GM18526 (cell line): ENCODE results near the gene QRFP.

Source experiments
- POLR2A ChIP-seq: IDR thresholded peaks from 3 replicates; pipeline ENCODE4 v1.6.1; 2011; ENCODE audit not compliant: insufficient read length; ENCODE audit errors: extremely low read depth

Gene QRFP

DNA sequence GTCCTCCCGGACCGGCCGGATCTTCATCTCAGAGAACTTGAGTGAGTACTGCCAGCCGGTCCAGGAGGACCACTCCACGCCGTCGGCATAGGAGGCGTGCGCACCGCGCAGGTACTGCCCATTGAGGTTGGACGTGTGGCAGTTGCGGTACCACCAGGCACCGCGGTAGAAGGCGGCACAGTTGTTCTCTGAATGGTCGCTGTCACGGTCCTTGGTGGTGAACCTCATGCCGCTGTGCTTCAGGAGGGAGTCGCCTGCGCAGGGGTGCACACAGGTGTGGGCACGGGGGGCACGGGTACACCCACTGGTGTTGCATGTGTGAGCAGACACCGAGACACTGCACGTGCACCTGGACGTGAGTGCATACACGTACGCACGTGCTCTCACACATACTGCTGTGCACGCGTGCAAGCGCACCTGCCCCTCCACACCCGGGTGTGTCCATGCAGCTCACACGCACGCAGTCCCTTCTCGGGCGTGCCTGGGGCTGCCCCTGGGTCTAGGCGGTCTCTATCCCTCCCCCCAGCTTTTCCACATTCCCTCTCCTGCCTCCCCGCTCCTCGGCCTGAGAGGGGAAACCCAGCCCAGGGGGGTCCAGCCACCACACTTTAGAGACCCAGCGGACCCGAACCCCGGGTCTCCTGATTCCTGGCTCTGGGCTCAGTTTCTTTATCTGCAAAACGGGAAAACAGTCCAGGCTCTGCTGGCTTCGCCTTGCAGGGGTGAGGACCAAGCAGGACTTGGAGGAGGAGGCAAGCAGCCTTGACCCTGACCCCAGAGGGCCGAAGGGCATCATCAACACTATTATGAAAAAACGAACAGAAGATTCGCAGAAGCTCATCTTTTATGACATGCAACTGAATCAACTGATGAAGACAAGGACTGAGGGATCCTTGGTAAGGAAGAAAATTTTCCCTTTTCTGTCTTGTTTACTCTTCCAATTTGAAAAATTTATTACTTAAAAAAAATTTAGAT lies 7.7 kb upstream of the QRFP start:
- no peak for TF ChIP-seq POLR2A

DNA sequence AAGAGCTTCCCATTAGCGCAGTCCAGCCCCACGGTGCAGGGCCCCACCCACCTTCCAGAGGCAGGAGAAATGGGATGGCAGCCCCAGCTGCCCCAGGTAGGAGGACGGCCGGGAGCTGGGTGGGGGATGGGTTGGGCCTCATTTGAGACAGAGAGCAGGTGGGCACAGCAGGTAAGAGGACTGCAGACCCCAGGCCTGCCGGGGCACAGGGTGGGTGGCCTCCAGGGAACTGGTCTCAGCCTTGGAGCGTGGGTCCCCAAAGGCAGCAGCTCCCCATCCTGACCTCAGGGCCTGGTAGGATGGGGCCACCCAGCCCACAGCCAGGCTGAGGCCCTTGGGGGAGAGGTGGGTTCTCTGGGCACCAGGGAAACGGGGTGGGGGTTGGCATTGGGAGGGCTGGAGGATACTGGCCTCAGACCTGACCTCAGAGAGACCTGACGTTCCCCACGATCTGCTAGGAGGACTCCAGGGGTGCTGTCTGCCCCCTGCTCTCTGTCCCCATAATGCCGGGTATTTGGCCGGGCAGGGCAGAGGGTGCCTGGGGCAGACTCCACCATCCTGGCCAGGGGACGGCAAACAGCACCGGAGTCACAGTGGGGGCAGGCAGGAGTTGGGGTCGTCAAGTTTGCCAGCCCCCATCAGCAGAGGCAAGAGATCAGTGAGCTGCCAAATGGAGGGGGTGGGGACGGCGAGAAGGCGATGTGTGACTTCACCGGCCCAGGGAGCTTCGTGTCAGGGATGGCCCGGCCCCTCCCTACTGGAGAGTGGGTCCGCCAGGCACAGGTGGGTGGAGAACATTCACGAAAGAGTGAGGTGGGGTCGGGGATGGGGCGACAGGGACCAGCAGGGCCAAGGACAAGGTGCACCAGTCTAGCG lies 6.8 kb upstream of the QRFP start:
- no peak for TF ChIP-seq POLR2A

DNA sequence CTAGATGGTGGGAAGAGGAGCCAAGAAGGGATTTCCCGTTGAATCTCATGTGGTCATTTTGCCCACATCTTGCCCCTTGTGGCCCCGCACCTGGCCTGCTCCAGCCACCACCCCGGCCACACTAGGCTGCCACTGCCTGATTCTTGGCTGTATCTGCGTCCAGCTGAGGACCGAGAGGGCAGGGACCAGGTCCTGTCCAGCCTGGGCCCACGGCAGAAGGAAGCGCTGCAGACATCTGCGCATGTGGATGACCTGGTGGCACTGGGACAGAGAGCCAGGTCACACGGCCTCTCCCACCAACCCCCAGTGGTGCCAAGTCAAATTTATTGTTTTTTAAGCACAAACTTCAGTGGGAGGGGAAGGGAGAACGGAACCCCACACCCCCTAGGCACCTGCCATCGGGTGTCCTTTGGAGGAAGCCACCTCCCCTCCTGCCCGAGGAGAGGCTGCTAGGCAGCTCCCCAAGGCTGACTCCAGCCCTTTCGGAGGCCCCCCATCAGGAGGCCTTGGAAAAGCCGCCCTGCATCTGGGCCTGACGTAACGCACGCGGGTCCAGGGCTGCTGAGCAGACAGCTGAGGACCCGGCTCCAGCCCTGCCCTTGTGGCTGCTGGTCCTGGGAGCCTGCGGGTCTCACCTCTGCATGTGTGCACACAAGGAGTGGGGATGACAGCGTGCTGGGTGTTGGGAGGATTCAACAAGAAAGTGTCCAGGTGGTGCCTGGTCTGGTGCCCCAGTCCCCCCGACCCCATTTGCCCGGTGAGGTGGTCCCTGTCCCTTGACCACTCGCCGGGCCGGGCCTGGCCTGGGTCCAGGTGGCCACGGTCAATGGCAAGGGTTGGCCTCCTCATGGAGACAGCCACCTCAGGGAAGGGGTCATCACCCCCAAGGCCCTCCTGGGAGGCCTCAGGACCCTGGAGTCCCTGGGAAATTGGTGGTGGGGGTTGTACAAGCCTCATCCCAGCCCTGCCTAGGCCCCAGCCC lies 5.9 kb upstream of the QRFP start:
- TF ChIP-seq POLR2A: no peak

DNA sequence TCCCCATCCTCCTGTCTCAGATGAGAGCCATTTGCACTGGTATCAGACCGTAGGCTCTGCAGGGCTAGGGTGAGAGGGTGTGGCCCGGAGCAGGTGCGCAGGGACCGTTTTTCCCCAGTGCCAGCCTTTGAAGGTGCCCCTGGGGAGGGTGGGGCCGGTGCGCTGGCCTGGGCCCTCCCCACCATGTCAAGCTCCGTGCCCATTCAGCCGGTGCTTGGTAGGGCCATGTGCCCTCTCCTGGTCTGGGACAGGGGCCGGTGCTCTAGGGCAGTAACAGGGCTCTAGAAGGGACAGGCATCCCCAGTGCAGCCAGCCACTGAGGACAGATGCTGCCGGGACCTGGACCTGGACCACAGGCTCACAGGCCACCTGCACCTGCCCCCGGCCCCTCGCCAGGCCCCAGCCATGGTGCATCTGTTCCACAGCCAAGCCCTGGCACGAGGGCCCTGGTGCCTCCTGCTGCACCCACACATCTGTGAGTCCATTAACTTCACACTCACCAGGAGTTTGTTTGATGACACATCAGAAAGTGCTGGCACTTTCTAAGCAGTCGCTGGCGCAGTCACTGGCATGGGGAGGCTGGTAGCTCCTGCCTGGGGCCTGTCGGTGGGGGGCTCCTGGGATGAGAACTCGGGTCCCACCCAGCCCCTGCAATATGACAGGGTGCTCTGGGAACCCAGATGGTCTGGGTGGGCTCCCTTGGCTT lies 5.0 kb upstream of the QRFP start:
- no peak for TF ChIP-seq POLR2A

DNA sequence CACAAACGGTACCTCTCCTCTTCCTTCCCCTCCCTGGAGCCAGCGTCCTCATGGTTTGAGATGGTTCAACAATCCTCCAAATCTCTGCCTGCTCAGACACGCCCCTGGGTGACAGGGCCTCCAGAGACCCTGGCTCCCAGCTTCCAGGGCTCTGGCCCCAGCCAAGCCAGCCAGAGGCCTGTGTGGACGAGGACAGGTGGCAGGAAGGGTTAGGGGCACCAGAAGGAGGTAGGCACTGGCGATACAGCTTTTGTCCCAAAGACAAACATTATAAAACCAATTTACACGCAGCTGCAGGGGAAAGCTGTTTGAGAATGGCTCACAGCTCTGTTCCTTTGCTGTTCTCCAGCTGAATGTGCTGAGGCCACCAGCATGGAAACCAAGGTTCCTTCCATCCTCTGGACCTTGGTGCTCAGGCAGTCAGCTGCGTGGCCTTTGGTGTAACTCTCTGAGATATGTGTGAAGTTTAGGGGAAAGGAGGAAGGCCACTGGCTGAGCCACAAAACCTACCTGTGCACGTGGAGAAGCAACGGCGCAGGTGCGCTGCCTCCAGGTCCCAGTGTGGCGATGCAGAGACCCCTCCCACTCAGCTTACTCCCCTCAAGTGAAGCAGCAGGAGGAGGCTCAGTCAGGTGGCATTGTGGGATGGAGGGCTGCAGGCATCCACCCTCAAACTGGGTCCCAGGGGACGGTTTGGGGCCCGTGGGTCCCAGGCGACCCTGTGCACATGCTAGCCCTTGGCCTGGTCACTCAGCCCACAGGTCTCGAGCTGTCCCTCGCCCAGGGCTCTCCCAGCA lies 4.3 kb upstream of the QRFP start:
- TF ChIP-seq POLR2A: no peak

DNA sequence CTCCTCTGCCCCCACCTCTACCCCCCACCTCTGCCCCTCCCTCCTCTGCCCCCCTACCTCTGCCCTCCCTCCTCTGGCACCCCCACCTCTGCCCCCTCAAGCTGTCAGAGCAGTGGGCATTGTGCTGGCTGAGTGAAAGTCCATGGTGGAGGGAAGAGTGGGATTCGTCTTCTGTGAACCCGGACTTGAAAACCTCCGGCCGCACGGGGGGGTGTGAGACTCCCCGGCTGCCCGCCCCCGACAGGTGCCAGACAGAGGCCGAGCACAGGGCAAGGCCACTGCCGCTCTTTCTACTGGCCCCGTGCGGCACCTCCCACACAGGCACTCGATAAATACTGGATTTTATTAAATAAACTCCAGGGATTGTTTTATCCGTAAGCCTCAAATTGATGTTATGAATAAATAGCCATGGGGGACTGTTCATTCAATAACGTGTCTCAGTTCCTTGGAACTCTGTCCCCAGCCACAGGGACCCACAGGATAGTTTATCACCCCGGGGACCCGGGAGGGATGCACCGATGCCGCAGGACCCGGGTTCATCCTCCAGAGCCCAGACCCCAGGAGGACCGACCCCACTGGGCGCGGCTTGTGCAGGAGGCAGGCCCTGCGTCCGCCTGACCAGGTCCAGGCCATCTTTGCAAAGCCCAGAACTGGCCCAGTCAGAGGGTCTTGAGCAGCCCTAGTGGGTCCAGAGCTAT lies 2.6 kb upstream of the QRFP start:
- TF ChIP-seq POLR2A: no peak

DNA sequence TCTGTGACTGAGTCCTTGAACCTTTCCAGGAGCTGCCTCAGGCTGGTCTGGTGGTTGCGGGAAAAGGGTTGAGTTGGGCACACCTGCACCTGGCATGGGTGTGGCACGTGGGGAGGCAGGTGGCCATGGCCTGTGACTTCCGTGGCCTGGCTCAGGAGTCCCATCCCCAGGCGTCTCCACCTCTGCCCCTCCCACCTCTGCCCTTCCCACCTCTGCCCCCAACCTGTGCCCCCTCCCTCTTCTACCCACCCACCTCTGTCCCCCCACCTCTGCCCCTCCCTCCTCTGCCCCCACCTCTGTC lies 1.9 kb upstream of the QRFP start:
- TF ChIP-seq POLR2A: no peak

DNA sequence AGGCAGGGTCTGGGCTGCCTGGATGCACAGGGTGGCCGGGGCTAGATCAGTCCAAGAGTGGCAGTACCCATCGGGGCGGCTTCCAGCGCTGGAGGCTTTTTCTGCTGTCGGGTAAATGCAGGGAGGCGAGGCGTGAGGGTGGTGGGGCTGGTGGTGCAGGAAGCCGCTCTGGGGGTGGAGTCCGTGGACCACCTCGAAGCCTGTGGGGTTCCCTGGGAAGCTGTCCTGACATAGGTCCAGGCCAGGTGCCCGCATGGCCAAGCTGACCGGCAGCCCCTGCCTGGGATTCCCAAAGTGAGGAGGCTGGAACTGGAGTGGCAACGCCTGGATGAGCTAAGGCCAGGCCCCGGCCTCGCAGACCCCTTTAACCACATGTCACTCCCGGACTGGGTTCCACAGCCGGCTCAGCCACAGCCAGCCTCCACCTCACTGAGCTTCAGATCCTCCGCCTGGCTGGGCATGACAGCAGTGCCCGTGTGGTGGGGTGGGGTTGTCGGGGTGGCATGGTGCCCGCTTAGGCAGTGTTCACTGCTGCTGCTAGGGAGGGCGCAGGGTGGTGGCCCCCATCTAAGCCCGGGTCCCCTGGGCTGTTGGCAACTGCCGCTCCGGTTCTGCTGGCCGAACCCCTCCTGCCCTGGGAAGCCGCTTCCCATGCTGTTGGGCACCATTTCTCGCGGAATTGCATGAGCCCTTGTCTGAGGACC lies 1.4 kb upstream of the QRFP start:
- TF ChIP-seq POLR2A: no peak

DNA sequence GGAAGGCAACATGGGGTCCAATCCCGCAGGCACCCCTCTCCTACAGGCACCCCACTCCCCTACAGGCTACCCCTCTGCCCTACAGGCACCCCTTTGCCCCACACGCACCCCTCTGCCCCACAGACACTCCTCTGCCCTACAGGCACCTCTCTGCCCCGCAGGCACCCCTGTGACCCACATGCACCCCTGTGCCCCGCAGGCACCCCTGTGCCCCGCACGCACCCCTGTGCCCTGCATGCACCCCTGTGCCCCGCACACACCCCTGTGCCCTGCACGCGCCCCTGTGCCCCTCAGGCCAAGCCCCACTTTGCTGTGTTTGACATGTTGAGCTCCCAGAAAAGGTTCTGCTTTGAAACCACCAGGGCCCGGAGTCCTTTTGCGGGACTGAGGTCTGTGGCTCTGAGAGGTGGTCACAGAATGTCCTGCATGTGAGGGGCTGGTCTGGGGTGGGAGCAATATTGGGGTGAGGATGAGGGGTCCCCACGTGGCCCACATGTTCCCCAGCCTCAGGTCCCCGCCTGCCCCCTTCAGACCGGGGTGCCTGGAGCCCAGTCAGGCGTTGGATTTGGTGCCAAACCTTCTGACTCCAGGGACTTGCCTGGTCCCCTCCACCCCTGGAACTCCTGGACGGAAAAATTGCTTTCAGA lies 616 bp upstream of the QRFP start:
- TF ChIP-seq POLR2A: no peak

DNA sequence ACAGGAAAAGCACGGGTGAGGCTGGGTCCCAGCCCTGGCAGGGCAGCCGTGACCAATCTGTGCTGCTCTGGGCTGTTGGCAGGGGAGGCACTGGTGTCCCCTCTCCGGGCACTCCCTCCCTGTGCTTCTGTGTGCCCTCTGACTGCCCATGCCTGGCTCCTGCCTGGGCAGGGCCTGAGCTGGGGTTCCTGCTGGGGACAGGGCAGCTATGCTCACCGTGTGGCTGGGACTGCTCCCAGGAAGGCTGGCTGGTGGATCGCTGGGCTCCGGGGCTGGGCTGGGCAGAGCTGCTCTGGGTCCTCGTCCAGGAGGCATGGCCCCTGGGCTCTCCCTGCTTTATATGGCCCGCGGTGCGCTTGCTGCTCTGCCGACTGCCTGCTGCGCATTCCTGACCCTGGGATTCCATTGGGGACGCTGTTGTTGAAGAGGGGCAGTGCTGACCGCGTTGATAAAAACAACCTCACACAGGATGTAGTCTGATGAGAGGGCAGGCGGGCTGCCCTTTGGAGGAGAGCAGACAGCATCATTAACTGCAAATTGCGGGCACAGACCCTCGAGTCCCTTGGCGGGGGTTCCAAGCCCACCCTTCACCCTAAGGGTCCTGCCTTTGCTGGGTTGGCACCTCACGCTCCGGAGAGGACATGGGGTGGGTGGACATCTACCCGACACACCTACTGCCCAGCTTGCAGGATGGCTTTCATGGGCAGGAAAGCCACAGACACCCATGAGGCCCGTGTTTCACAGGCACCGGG lies 955 bp downstream of the QRFP start:
- TF ChIP-seq POLR2A: no peak

DNA sequence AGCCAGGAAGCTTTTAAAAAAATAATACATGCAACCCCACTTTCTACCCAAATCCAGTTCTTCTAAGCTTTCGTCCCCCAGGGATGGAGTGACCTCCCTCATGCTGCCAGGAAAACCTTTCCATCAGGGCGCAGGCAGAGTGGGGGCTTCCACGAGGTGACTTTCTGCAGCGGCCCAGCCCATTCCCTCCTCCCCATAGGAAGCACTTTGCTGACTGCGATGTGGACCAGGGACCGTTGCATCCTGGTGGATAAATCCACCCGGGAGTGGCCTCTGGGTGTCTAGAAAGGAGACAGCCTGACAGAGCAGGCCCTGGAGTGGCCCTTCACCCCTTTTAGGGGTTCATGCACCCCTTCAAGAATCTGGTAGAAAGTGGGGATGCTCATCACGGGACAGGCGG lies 1.6 kb downstream of the QRFP start:
- no peak for TF ChIP-seq POLR2A
